Peyer's patch (tissue), 4 donors: ENCODE measurements around the gene UBR3.

Experiments used
- CTCF ChIP-seq, 6 experiments: fragments of 450-650 bp in 4 of 6; fragments of 200-600 bp in 2 of 6; sonication (generic) in 1 of 6; IDR thresholded peaks; one replicate each; pipeline ENCODE4 v1.5.1; 2017 to 2019; ENCODE audit warnings: antibody characterized with exemption in 6 of 6, mild to moderate bottlenecking in 3 of 6, moderate library complexity in 1 of 6
- POLR2A ChIP-seq, 2 donors: fragments of 450-650 bp; IDR thresholded peaks; one replicate each; pipeline ENCODE4 v1.5.1; 2017; ENCODE audit warnings: antibody characterized with exemption in 2 of 2, mild to moderate bottlenecking in 2 of 2, moderate library complexity in 2 of 2

- TF ChIP-seq CTCF (IDR thresholded peaks at IDR 0.05) (no peak), POLR2A (IDR thresholded peaks at IDR 0.05) (no peak)
Observed at GRCh38 chr2:169961911-169962310, 134.7 kb downstream of the UBR3 start.
